GM10266 (cell line): ENCODE data around the gene UQCC3.

ENCODE experiments used
- DNase-seq: peaks from one replicate; pipeline ENCODE4 v3.0.0; 2012; ENCODE audit errors: extremely low spot score
- TF ChIP-seq, protein P1 (sequence below): IDR thresholded peaks from 2 replicates; pipeline ENCODE4 v1.5.1; 2012; ENCODE audit warnings: mild to moderate bottlenecking, low read depth; ENCODE audit not compliant: control insufficient read depth, insufficient read depth; ENCODE audit errors: missing control alignments

UQCC3 gene

DNA sequence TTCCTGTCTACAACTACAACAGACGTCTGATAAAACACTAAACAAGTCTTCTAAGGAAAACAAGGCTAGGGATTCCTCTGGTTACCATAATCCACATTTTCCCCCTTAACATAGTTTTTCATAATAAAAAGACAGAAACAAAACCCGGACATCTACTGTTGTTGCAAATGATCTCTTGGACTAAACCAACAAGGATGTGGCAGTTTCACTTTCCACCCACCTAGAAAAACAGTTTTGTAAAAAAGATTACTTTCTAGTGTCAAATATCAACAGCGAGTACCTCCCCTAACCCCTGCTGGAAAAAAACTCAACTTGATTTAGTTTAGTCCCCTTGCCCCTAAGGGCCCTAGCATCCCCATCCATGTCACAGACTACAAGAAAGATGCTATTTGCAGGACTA is 41.4 kb downstream of the UQCC3 start:
- DNase-seq, result no peak

DNA sequence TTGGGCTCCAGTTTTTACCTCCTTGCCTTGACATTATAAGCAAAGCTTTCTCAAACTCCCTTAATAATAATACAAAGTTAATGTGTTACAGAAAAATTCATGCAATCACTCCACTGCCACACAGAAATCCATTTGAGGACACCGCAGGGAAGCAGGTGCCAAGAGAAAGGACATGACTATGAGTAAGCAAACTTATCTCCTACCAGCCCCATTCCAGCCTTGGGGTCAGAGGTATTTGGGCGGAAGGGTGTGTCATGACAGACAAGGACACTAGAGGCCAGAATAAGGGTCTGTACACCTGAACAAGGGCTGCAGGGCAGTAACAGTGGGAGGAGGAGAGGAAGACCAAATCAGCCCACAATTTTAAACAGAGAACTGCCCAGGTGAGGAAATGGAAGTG is 41.9 kb downstream of the UQCC3 start:
- TF ChIP-seq, protein P1, sequence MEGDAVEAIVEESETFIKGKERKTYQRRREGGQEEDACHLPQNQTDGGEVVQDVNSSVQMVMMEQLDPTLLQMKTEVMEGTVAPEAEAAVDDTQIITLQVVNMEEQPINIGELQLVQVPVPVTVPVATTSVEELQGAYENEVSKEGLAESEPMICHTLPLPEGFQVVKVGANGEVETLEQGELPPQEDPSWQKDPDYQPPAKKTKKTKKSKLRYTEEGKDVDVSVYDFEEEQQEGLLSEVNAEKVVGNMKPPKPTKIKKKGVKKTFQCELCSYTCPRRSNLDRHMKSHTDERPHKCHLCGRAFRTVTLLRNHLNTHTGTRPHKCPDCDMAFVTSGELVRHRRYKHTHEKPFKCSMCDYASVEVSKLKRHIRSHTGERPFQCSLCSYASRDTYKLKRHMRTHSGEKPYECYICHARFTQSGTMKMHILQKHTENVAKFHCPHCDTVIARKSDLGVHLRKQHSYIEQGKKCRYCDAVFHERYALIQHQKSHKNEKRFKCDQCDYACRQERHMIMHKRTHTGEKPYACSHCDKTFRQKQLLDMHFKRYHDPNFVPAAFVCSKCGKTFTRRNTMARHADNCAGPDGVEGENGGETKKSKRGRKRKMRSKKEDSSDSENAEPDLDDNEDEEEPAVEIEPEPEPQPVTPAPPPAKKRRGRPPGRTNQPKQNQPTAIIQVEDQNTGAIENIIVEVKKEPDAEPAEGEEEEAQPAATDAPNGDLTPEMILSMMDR, result no peak

More for the DNA sequence above, 41.4 kb downstream of the UQCC3 start:
- TF ChIP-seq, protein P1, result no peak

DNA sequence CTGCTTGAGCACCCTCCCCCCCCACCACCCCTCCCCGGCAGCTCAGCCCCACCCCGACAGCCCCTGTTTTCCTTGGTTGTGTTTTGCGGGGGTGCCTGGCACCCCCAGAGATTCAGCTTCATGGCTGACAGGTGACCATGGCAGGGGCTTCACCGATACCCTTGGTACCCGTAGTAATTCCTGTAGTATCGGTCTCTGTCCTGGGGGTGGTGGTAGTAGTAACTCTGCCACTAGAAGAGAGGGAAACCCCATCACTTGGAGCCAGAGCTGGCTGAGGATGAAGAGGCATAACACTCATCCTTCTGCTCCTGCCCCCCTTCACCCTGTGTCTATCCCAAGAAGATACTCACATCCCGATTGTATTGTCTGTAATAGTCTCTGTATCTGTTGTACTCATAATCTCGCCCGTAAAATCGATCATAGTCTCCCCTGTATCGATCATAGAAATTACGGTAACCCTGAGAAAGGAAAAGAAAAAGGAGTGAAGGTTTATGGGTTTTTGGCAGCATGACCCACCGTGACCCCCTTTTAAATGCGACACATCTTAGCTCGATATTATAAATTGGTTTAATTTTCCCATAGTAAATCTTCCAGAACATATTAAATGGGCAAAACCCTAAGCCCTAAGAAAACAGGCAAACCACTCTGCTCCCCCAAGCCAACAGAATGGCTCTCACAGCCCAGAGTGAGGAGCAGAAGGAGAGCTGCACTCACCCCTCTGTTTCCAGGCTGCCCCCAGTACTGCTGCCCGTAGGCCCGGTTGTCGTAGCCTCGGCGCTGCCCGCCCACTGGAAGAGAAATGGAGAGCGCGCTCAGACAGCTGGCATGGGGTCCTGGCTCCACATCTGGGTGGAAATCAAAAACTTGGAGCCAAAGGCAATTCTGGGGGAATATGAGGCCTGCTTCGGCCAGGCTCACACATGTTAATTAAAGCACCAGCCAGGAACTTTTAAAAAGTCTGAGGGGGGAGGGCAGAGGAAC is 44.0 kb downstream of the UQCC3 start:
- DNase-seq, result no peak
- TF ChIP-seq, protein P1, result no peak

More for the DNA sequence above, 41.9 kb downstream of the UQCC3 start:
- no peak for DNase-seq

DNA sequence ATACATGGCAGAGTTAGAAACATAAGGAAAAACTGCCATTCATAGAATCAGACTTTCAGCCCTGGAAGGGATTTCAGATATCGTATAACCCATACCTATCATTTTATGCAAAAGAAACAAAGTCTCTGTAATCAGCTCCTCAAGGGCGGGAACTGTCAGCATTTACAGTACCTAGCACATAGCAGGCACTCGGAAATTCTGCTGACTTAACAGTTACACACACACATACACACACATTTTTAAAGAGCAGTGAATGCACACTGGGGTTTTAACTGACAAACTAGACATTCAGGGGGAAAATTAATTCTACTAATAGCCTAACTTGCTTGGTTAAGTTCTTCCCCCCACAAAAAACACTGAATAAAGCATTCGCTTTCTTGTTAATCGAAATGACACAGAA is 44.7 kb downstream of the UQCC3 start:
- TF ChIP-seq, protein P1, result no peak
- DNase-seq, result no peak

DNA sequence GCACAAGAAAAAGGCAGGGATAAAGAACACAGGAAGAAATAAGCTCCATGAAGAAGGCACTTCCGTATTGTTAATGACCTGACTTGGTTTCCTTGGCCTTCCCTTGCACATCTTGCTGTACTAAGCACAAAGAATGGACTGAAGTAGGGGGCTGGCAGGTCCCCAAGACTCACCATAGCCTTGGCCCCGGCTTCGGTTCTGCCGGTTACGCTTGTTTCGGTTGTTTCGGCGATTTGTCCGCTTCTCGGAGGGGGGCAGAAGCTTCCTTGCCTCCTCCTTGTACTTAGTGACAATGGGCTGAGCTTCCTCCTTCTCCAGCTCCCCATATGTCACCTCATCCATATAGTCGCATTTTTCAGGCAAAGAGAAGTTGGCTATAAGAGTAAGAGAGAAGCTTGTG is 45.3 kb downstream of the UQCC3 start:
- TF ChIP-seq, protein P1, result no peak
- DNase-seq, result no peak

DNA sequence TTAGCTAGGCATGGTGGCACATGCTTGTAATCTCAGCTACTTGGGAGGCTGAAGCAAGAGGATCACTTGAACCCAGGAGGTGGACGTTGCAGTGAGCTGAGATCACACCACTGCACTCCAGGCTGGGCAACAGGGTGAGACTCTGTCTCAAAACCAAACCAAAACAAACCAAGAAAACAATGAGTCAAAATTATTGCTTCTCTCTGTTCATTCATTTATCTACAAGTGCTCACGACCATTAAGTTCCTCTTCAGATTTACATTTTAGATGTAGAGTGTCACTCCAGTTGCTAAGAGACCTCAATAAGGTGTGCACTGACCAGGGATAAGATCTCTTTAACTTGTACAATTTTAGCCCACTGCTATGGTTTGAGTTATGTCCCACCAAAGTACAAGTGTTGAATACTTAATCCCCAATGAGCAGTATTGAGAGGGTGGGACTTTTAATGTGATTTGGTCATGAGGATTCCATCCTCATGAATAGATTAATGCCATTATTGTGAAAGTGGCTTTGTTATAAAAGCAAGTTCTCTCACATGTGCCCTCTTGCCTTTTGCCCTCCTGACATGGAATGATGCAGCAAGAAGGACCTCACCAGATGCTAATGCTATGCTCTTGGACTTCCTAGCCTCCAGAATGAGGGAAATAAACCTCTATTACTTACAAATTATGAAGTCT is 48.0 kb downstream of the UQCC3 start:
- no peak for DNase-seq
- TF ChIP-seq, protein P1, result no peak
